Measurements from ENCODE around the gene ITLN2. TPM values are rescaled to one million over a fixed set of nuclear protein-coding genes. Genes with fewer than 3 reads are reported as not detected.

The ITLN2 gene
- total RNA-seq (not detected in 2 replicates), polyA plus RNA-seq (0.32 and 0.46 TPM in 2 replicates), polyA minus RNA-seq (0.93 TPM in 1 of 2 replicates, not detected in the other), Bru-seq, nascent RNA (not detected), BruChase-seq, experiment 1, labeled RNA remaining after a 6-hour chase (not detected), BruChase-seq, experiment 2, labeled RNA remaining after a 2-hour chase (not detected)
- polyA plus RNA-seq (2011; cell fraction: cytosol; rRNA removed) = 0.08 and 0.13 TPM in 2 replicates
- 0.26 TPM in 1 of 2 replicates, not detected in the other for polyA plus RNA-seq (2011; cell fraction: nucleus; rRNA removed)
- not detected in 2 replicates for polyA plus RNA-seq (2012)
- polyA minus RNA-seq (2011; cell fraction: cytosol; rRNA and poly(A)+ RNA removed) = not detected
- 1.3 TPM in 1 of 2 replicates, not detected in the other for polyA minus RNA-seq (2011; cell fraction: nucleus; rRNA and poly(A)+ RNA removed)
- long read RNA-seq = 0 reads

- Histone ChIP-seq H3K27me3 (ENCODE audit: control insufficient read depth in 2 of 2, insufficient read depth in 2 of 2, low read length in 2 of 2) (peaks cover 4 to 5% of the 10 kb centered on the region in 2 experiments), H3K9ac (replicated peaks; ENCODE audit: extremely low read depth, insufficient read depth, low read length) (no peak within 1 kb of the TSS), H3K36me3 (ENCODE audit: control insufficient read depth in 2 of 2, extremely low read depth in 1 of 2, insufficient read depth in 2 of 2, low read length in 2 of 2) (no peaks in the 10 kb centered on the region), H2AFZ (ENCODE audit: low read depth, low read length) (no peak within 1 kb of the TSS), H4K20me1 (replicated peaks; ENCODE audit: control insufficient read depth, extremely low read depth, insufficient read depth, low read length) (no peaks in the 10 kb centered on the region), H3K27ac (ENCODE audit: insufficient read depth, low read depth, low read length) (no peak within 1 kb of the TSS), H3K4me2 (ENCODE audit: insufficient read depth, low read length) (no peak within 1 kb of the TSS), H3K9me3 (replicated peaks; ENCODE audit: control insufficient read depth, insufficient read depth, low read length) (no peaks in the 10 kb centered on the region), H3K4me1 (ENCODE audit: control insufficient read depth, extremely low read depth, insufficient read depth, low read length) (no peaks in the 10 kb centered on the region), H3K9me1 (replicated peaks; ENCODE audit: control insufficient read depth, extremely low read depth, insufficient read depth, low read length) (no peaks in the 10 kb centered on the region), H3K4me3 (replicated peaks in 1 of 3; ENCODE audit: insufficient read depth in 1 of 3, low read depth in 1 of 3, low read length in 3 of 3) (no peak within 1 kb of the TSS), H3K79me2 (ENCODE audit: control insufficient read depth, insufficient read depth, low read length) (no peaks in the 10 kb centered on the region)
- BruUV-seq (replicated peaks) = no TSS peak
- FAIRE-seq (no peak), DNase-seq (ENCODE audit: low read depth, low spot score) (no peak)
- intact Hi-C loops (cut with micrococcal nuclease) (no loop called here), dilution Hi-C loops (cut with MboI; ENCODE audit: extremely low pct_ligation_motif_present, low sequenced_read_pairs) (no loop called here)
- TF ChIP-seq FOS (IDR thresholded peaks at IDR 0.05; ENCODE audit: borderline replicate concordance, insufficient read depth, low read length) (no peak), POLR2A (IDR thresholded peaks at IDR 0.05; ENCODE audit: low read depth, low read length) (no peak), JUN (IDR thresholded peaks at IDR 0.05; ENCODE audit: borderline replicate concordance, insufficient read depth, insufficient read length, low read depth) (no peak), MYC (IDR thresholded peaks at IDR 0.05; ENCODE audit: low read depth, low read length) (no peak), POLR2AphosphoS5 (IDR thresholded peaks at IDR 0.05; ENCODE audit: insufficient read depth, low read depth, low read length) (no peak), CTCF (IDR thresholded peaks at IDR 0.05; ENCODE audit: extremely low read depth in 1 of 2, insufficient read depth in 1 of 2, low read depth in 1 of 2, low read length in 2 of 2) (peak; percentile 26 to 39), MAX (IDR thresholded peaks at IDR 0.05; ENCODE audit: insufficient read depth, insufficient read length) (no peak)
- CTCF ChIA-PET = interaction anchor here (0.6 to 4.8 kb wide), 9 partner anchors 11 to 273 kb away, joined by 3 to 43 read pairs (median 3); no protein-coding TSS in a partner anchor
- POLR2A ChIA-PET = no interaction called here
These were observed at the start of gene ITLN2 for GRCh38 chr1:160954158-160955104. TSS of gene ITLN2 (minus strand) at chr1:160954809. CDS start at chr1:160954741, 68 bp downstream.
